ENCODE data around the gene RTP3. TPM values are rescaled to one million over a fixed set of nuclear protein-coding genes. Genes with fewer than 3 reads are reported as not detected.

RTP3 gene
- total and polyA plus RNA-seq, 4 donors = not detected

GRCh38 chr3:46481636-46482035 is 16.1 kb upstream of the RTP3 start:
- no peak overlapping the region for H3K4me3 ChIP-seq
- no peaks in the 10 kb centered on the region for H3K36me3 ChIP-seq (ENCODE audit: control insufficient read depth in 4 of 4, insufficient read depth in 4 of 4, low read length in 4 of 4)
- H3K27ac ChIP-seq (ENCODE audit: low read depth in 1 of 2, low read length in 1 of 2) = no peak overlapping the region
- no peaks in the 10 kb centered on the region for H3K9me3 ChIP-seq (ENCODE audit: control insufficient read depth in 4 of 4, insufficient read depth in 3 of 4, low read length in 3 of 4)
- WGBS, 2 donors = 90 to 93% methylated on average over 4 of the region's 4 CpGs
- H3K4me1 ChIP-seq (ENCODE audit: control insufficient read depth in 5 of 5, insufficient read depth in 5 of 5, low read length in 5 of 5) = no peaks in the 10 kb centered on the region
- no peaks in the 10 kb centered on the region for H3K27me3 ChIP-seq (ENCODE audit: control insufficient read depth in 3 of 3, insufficient read depth in 3 of 3, low read length in 2 of 3)
- no peak for ATAC-seq (ENCODE audit: insufficient read depth, low FRiP score)
- no peak overlapping the region for H3K9ac ChIP-seq (ENCODE audit: insufficient read depth in 1 of 2, low read length in 2 of 2)
- DNase-seq = no peak
- no peak for TF ChIP-seq CTCF (IDR thresholded peaks at IDR 0.05; ENCODE audit: control extremely low read depth, extremely low read depth)

DNA sequence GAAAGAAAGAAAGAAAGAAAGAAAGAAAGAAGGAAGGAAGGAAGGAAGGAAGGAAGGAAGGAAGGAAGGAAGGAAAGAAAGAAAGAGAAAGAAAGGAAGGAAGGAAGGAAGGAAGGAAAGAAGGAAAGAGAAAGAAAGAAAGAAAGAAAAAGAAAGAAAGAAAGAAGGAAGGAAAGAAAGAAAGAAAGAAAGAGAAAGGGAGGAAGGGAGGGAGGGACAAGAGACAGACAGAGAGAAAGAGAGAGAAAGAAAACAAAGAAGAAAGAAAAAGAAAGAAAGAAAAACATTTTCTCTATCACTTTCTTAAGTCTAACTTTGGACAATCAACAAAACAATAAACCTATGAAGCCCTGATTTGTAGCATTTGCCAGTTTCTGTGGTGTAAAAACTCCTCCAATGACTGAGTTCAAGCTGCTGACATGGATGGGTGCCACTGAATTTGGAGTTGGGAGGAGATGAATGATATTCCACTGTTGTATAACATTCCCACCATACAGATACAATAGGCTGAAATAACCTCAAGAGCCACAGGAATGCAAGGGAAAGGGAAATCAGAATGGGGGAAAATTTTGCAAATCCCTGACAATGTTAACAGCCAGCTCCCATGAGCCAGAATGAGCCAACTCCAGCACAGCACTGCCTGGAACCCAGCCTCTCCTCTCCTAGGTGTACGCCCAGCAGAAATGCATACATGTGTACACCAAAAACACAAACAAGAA is 15.0 kb upstream of the RTP3 start:
- Histone ChIP-seq H3K4me1 (ENCODE audit: control insufficient read depth in 5 of 5, insufficient read depth in 5 of 5, low read length in 5 of 5) (no peaks in the 10 kb centered on the region), H3K27ac (ENCODE audit: low read depth in 1 of 2, low read length in 1 of 2) (no peak overlapping the region), H3K9me3 (ENCODE audit: control insufficient read depth in 4 of 4, insufficient read depth in 3 of 4, low read length in 3 of 4) (no peaks in the 10 kb centered on the region), H3K9ac (ENCODE audit: insufficient read depth in 1 of 2, low read length in 2 of 2) (no peak overlapping the region), H3K36me3 (ENCODE audit: control insufficient read depth in 4 of 4, insufficient read depth in 4 of 4, low read length in 4 of 4) (no peaks in the 10 kb centered on the region), H3K27me3 (ENCODE audit: control insufficient read depth in 3 of 3, insufficient read depth in 3 of 3, low read length in 2 of 3) (peaks cover 0 to under 1% (median 0%) of the 10 kb centered on the region in 3 donors), H3K4me3 (no peak overlapping the region)
- ATAC-seq (ENCODE audit: insufficient read depth, low FRiP score) (no peak), DNase-seq (no peak)
- 91 to 98% methylated on average over 1 of the region's 1 CpG for WGBS, 2 donors
- TF ChIP-seq CTCF (IDR thresholded peaks at IDR 0.05; ENCODE audit: control extremely low read depth, extremely low read depth) = no peak

GRCh38 chr3:46483825-46484224 is 14.0 kb upstream of the RTP3 start:
- no peak overlapping the region for H3K27ac ChIP-seq (ENCODE audit: low read depth in 1 of 2, low read length in 1 of 2)
- H3K36me3 ChIP-seq (ENCODE audit: control insufficient read depth in 4 of 4, insufficient read depth in 4 of 4, low read length in 4 of 4) = no peaks in the 10 kb centered on the region
- no peak for DNase-seq
- H3K4me1 ChIP-seq (ENCODE audit: control insufficient read depth in 5 of 5, insufficient read depth in 5 of 5, low read length in 5 of 5) = no peaks in the 10 kb centered on the region
- peaks cover 0 to 3% (median 0%) of the 10 kb centered on the region in 3 donors for H3K27me3 ChIP-seq (ENCODE audit: control insufficient read depth in 3 of 3, insufficient read depth in 3 of 3, low read length in 2 of 3)
- H3K4me3 ChIP-seq = no peak overlapping the region
- H3K9me3 ChIP-seq (ENCODE audit: control insufficient read depth in 4 of 4, insufficient read depth in 3 of 4, low read length in 3 of 4) = no peaks in the 10 kb centered on the region
- WGBS, 2 donors = 92 to 95% methylated on average over 2 of the region's 2 CpGs
- no peak for TF ChIP-seq CTCF (IDR thresholded peaks at IDR 0.05; ENCODE audit: control extremely low read depth, extremely low read depth)
- no peak for ATAC-seq (ENCODE audit: insufficient read depth, low FRiP score)
- H3K9ac ChIP-seq (ENCODE audit: insufficient read depth in 1 of 2, low read length in 2 of 2) = no peak overlapping the region

DNA sequence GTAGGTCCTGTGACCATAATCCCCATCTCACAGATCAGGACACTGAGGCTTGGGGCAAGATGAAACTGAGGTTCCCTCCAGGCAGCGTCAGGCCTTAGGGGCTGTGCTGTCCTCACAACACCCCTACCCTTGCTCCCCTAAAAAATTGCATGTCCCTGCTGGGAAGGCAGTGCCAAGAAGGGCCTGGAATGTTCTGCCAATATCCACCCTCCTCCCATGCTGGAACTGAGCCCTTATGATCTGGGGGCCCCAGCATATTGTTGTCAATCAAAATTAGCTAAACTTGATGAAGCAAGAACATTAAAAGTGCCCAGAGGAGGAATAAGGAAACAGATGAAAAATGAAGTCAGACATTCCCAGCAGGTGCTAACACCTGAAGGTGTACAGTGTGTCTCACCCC is 13.4 kb upstream of the RTP3 start:
- WGBS, 2 donors = 94 to 100% methylated on average over 1 of the region's 1 CpG
- Histone ChIP-seq H3K4me1 (ENCODE audit: control insufficient read depth in 5 of 5, insufficient read depth in 5 of 5, low read length in 5 of 5) (no peaks in the 10 kb centered on the region), H3K9ac (ENCODE audit: insufficient read depth in 1 of 2, low read length in 2 of 2) (peak overlapping the region in 1 of 2 donors; percentile 16), H3K9me3 (ENCODE audit: control insufficient read depth in 4 of 4, insufficient read depth in 3 of 4, low read length in 3 of 4) (no peaks in the 10 kb centered on the region), H3K4me3 (no peak overlapping the region), H3K27ac (ENCODE audit: low read depth in 1 of 2, low read length in 1 of 2) (no peak overlapping the region), H3K36me3 (ENCODE audit: control insufficient read depth in 4 of 4, insufficient read depth in 4 of 4, low read length in 4 of 4) (no peaks in the 10 kb centered on the region), H3K27me3 (ENCODE audit: control insufficient read depth in 3 of 3, insufficient read depth in 3 of 3, low read length in 2 of 3) (peaks cover 0 to 3% (median 0%) of the 10 kb centered on the region in 3 donors)
- no peak for TF ChIP-seq CTCF (IDR thresholded peaks at IDR 0.05; ENCODE audit: control extremely low read depth, extremely low read depth)
- ATAC-seq (ENCODE audit: insufficient read depth, low FRiP score) (no peak), DNase-seq (no peak)
